ENCODE data around the gene COL5A3. TPM values are rescaled to one million over a fixed set of nuclear protein-coding genes. Genes with fewer than 3 reads are reported as not detected.

COL5A3 gene
- total RNA-seq, 2 experiments from 2014 or later: 0.08 to 0.17 TPM

- DNase-seq (no peak), ATAC-seq (ENCODE audit: low read depth) (no peak)
- H3K4me1 Mint-ChIP-seq: peaks cover 13% of the 10 kb centered on the region
- no peaks in the 10 kb centered on the region for H3K36me3 Mint-ChIP-seq
- no peak overlapping the region for H3K27ac Mint-ChIP-seq
- no peak overlapping the region for H3K4me3 Mint-ChIP-seq
- peaks cover 37% of the 10 kb centered on the region for H3K27me3 Mint-ChIP-seq
- peaks cover 4% of the 10 kb centered on the region for H3K9me3 Mint-ChIP-seq
- POLR2A ChIA-PET: no interaction called here
These were observed 3.5 kb downstream of the COL5A3 start for GRCh38 chr19:10006752-10007323.

- H3K4me1 Mint-ChIP-seq: peaks cover 13% of the 10 kb centered on the region
- no peak overlapping the region for H3K27ac Mint-ChIP-seq
- peaks cover 4% of the 10 kb centered on the region for H3K9me3 Mint-ChIP-seq
- no peak overlapping the region for H3K4me3 Mint-ChIP-seq
- no peak for ATAC-seq (ENCODE audit: low read depth)
- no peaks in the 10 kb centered on the region for H3K36me3 Mint-ChIP-seq
- H3K27me3 Mint-ChIP-seq: peaks cover 32% of the 10 kb centered on the region
- no peak for DNase-seq
- POLR2A ChIA-PET: interaction anchor here (0.6 kb wide), 1 partner anchor 465 kb away, joined by 3 read pairs; no protein-coding TSS in a partner anchor
These were observed 4.0 kb downstream of the COL5A3 start for GRCh38 chr19:10006335-10006708.

GRCh38 chr19:10005632-10006334, 4.5 kb downstream of the COL5A3 start:
- H3K27ac Mint-ChIP-seq: no peak overlapping the region
- H3K27me3 Mint-ChIP-seq: peaks cover 27% of the 10 kb centered on the region
- no peaks in the 10 kb centered on the region for H3K36me3 Mint-ChIP-seq

GRCh38 chr19:10004617-10005016, 5.7 kb downstream of the COL5A3 start:
- no peak for ATAC-seq (ENCODE audit: low read depth)
- H3K27ac Mint-ChIP-seq: no peak overlapping the region
- POLR2A ChIA-PET: no interaction called here
- DNase-seq: no peak
- peaks cover 26% of the 10 kb centered on the region for H3K27me3 Mint-ChIP-seq
- H3K4me1 Mint-ChIP-seq: peaks cover 13% of the 10 kb centered on the region
- H3K36me3 Mint-ChIP-seq: no peaks in the 10 kb centered on the region
- no peak overlapping the region for H3K4me3 Mint-ChIP-seq
- peaks cover 4% of the 10 kb centered on the region for H3K9me3 Mint-ChIP-seq

More at GRCh38 chr19:10005632-10006334, 4.5 kb downstream of the COL5A3 start:
- POLR2A ChIA-PET: interaction anchor here (0.6 kb wide), 1 partner anchor 466 kb away, joined by 3 read pairs; no protein-coding TSS in a partner anchor
- no peak for DNase-seq
- Mint-ChIP-seq H3K4me1 (peaks cover 13% of the 10 kb centered on the region), H3K9me3 (peaks cover 4% of the 10 kb centered on the region), H3K4me3 (no peak overlapping the region)
- no peak for ATAC-seq (ENCODE audit: low read depth)

- no peak for DNase-seq
- H3K36me3 Mint-ChIP-seq: no peaks in the 10 kb centered on the region
- ATAC-seq (ENCODE audit: low read depth): no peak
- no peak overlapping the region for H3K4me3 Mint-ChIP-seq
- H3K9me3 Mint-ChIP-seq: peaks cover 4% of the 10 kb centered on the region
- peaks cover 13% of the 10 kb centered on the region for H3K4me1 Mint-ChIP-seq
- H3K27ac Mint-ChIP-seq: no peak overlapping the region
- POLR2A ChIA-PET: no interaction called here
- peaks cover 24% of the 10 kb centered on the region for H3K27me3 Mint-ChIP-seq
These were observed 7.0 kb downstream of the COL5A3 start for GRCh38 chr19:10003271-10003670.

- no peaks in the 10 kb centered on the region for H3K36me3 Mint-ChIP-seq
- DNase-seq (no peak), ATAC-seq (ENCODE audit: low read depth) (no peak)
- H3K27me3 Mint-ChIP-seq: peaks cover 16% of the 10 kb centered on the region
- H3K27ac Mint-ChIP-seq: no peak overlapping the region
- no peak overlapping the region for H3K4me3 Mint-ChIP-seq
- POLR2A ChIA-PET: interaction anchor here (0.7 kb wide), 1 partner anchor 69 kb away, joined by 3 read pairs; no protein-coding TSS in a partner anchor
- peaks cover 3% of the 10 kb centered on the region for H3K9me3 Mint-ChIP-seq
- H3K4me1 Mint-ChIP-seq: peaks cover 13% of the 10 kb centered on the region
These were observed 8.4 kb downstream of the COL5A3 start for GRCh38 chr19:10001899-10002298.

- Mint-ChIP-seq H3K36me3 (no peaks in the 10 kb centered on the region), H3K27me3 (peaks cover 20% of the 10 kb centered on the region), H3K4me3 (peak overlapping the region; percentile 13), H3K9me3 (peaks cover 3% of the 10 kb centered on the region), H3K4me1 (peaks cover 9% of the 10 kb centered on the region), H3K27ac (no peak overlapping the region)
- ATAC-seq (ENCODE audit: low read depth): peak; percentile 30
- peak; percentile 70 for DNase-seq
- POLR2A ChIA-PET: interaction anchor here (0.6 to 1.2 kb wide), 5 partner anchors 9 to 381 kb away, joined by 3 to 7 read pairs (median 4); no protein-coding TSS in a partner anchor
These were observed 10.0 kb downstream of the COL5A3 start for GRCh38 chr19:10000171-10000826.

- H3K4me3 Mint-ChIP-seq: no peak overlapping the region
- no peaks in the 10 kb centered on the region for H3K36me3 Mint-ChIP-seq
- H3K9me3 Mint-ChIP-seq: no peaks in the 10 kb centered on the region
- POLR2A ChIA-PET: no interaction called here
- peaks cover 18% of the 10 kb centered on the region for H3K27me3 Mint-ChIP-seq
- ATAC-seq (ENCODE audit: low read depth) (no peak), DNase-seq (no peak)
- no peak overlapping the region for H3K27ac Mint-ChIP-seq
- H3K4me1 Mint-ChIP-seq: peaks cover 3% of the 10 kb centered on the region
These were observed 13.8 kb downstream of the COL5A3 start for GRCh38 chr19:9996541-9996940.

- Mint-ChIP-seq H3K36me3 (no peaks in the 10 kb centered on the region), H3K27me3 (peaks cover 18% of the 10 kb centered on the region), H3K9me3 (no peaks in the 10 kb centered on the region), H3K4me3 (no peak overlapping the region), H3K4me1 (peaks cover 3% of the 10 kb centered on the region), H3K27ac (no peak overlapping the region)
- POLR2A ChIA-PET: no interaction called here
- no peak for DNase-seq
- ATAC-seq (ENCODE audit: low read depth): no peak
These were observed 14.3 kb downstream of the COL5A3 start for GRCh38 chr19:9995999-9996398.

GRCh38 chr19:9995084-9995483, 15.2 kb downstream of the COL5A3 start:
- POLR2A ChIA-PET: no interaction called here
- Mint-ChIP-seq H3K4me3 (no peak overlapping the region), H3K9me3 (no peaks in the 10 kb centered on the region), H3K36me3 (no peaks in the 10 kb centered on the region), H3K27me3 (peaks cover 12% of the 10 kb centered on the region), H3K27ac (no peak overlapping the region), H3K4me1 (peaks cover 2% of the 10 kb centered on the region)
- no peak for ATAC-seq (ENCODE audit: low read depth)
- no peak for DNase-seq

- POLR2A ChIA-PET: no interaction called here
- H3K4me3 Mint-ChIP-seq: no peak overlapping the region
- peaks cover 2% of the 10 kb centered on the region for H3K27me3 Mint-ChIP-seq
- no peaks in the 10 kb centered on the region for H3K4me1 Mint-ChIP-seq
- no peaks in the 10 kb centered on the region for H3K36me3 Mint-ChIP-seq
- no peak for DNase-seq
- no peak overlapping the region for H3K27ac Mint-ChIP-seq
- H3K9me3 Mint-ChIP-seq: no peaks in the 10 kb centered on the region
- ATAC-seq (ENCODE audit: low read depth): no peak
These were observed 18.7 kb downstream of the COL5A3 start for GRCh38 chr19:9991425-9992191.

GRCh38 chr19:9989504-9989903, 20.8 kb downstream of the COL5A3 start:
- no peak overlapping the region for H3K27ac Mint-ChIP-seq
- POLR2A ChIA-PET: no interaction called here
- no peaks in the 10 kb centered on the region for H3K27me3 Mint-ChIP-seq
- no peak for ATAC-seq (ENCODE audit: low read depth)
- no peaks in the 10 kb centered on the region for H3K9me3 Mint-ChIP-seq
- H3K4me3 Mint-ChIP-seq: no peak overlapping the region
- DNase-seq: no peak
- no peaks in the 10 kb centered on the region for H3K36me3 Mint-ChIP-seq
- no peaks in the 10 kb centered on the region for H3K4me1 Mint-ChIP-seq

GRCh38 chr19:9986787-9987281, 23.5 kb downstream of the COL5A3 start:
- no peak for DNase-seq

More at GRCh38 chr19:9986787-9987281, 23.5 kb downstream of the COL5A3 start:
- no peaks in the 10 kb centered on the region for H3K4me1 Mint-ChIP-seq
- no peak overlapping the region for H3K4me3 Mint-ChIP-seq
- H3K36me3 Mint-ChIP-seq: no peaks in the 10 kb centered on the region
- no peak for ATAC-seq (ENCODE audit: low read depth)
- POLR2A ChIA-PET: interaction anchor here (0.6 kb wide), 1 partner anchor 189 kb away, joined by 3 read pairs; no protein-coding TSS in a partner anchor
- no peak overlapping the region for H3K27ac Mint-ChIP-seq
- peaks cover 10% of the 10 kb centered on the region for H3K27me3 Mint-ChIP-seq
- H3K9me3 Mint-ChIP-seq: no peaks in the 10 kb centered on the region

All from activated naive CD8-positive, alpha-beta T cell treated with anti-CD3 and anti-CD28 coated beads, Interleukin-2, amount 10 ng/mL, durations not matched to agents 7 days and 5 days (primary cell).